Endodermal cell (in vitro differentiated cells): ENCODE data around the gene FBXW11. TPM values are rescaled to one million over a fixed set of nuclear protein-coding genes. Genes with fewer than 3 reads are reported as not detected.

Source experiments
- DNase-seq: peaks from one replicate; pipeline ENCODE4 v3.0.0-alpha.2; 2017
- H3K27ac ChIP-seq: 2 replicates; pipeline ENCODE4 v1.5.1; 2013; ENCODE audit warnings: mild to moderate bottlenecking, low read depth, low read length, moderate library complexity
- H3K27me3 ChIP-seq: 2 replicates; pipeline ENCODE4 v1.6.1; 2013; ENCODE audit warnings: mild to moderate bottlenecking, low read length, moderate library complexity; ENCODE audit not compliant: insufficient read depth, control insufficient read depth, poor library complexity, severe bottlenecking
- H3K36me3 ChIP-seq: 2 replicates; pipeline ENCODE4 v1.7.0; 2013; ENCODE audit warnings: mild to moderate bottlenecking, low read length, moderate library complexity; ENCODE audit not compliant: control insufficient read depth, insufficient read depth
- H3K4me1 ChIP-seq: one replicate; pipeline ENCODE4 v1.7.0; 2013; ENCODE audit warnings: low read length; ENCODE audit not compliant: control insufficient read depth, insufficient read depth
- H3K4me3 ChIP-seq: 2 replicates; pipeline ENCODE4 v1.5.1; 2013; ENCODE audit warnings: mild to moderate bottlenecking, low read length, moderate library complexity
- H3K9ac ChIP-seq: 2 replicates; pipeline ENCODE4 v1.6.1; 2013; ENCODE audit warnings: mild to moderate bottlenecking, low read length, moderate library complexity; ENCODE audit not compliant: poor library complexity, severe bottlenecking; ENCODE audit errors: extremely low read depth
- H3K9me3 ChIP-seq: 2 replicates; pipeline ENCODE4 v1.6.1; 2013; ENCODE audit warnings: mild to moderate bottlenecking, low read length, moderate library complexity; ENCODE audit not compliant: control insufficient read depth
- H3K27ac Mint-ChIP-seq: 2 replicates; pipeline ENCODE4 v1.8.0; 2020; ENCODE audit warnings: mixed read lengths
- H3K27me3 Mint-ChIP-seq: 2 replicates; pipeline ENCODE4 v1.8.0; 2021; ENCODE audit warnings: mild to moderate bottlenecking, mixed read lengths; ENCODE audit not compliant: insufficient read depth
- H3K36me3 Mint-ChIP-seq: 2 replicates; pipeline ENCODE4 v1.8.0; 2020; ENCODE audit warnings: low read depth, mixed read lengths
- H3K4me1 Mint-ChIP-seq: 2 replicates; pipeline ENCODE4 v1.8.0; 2020; ENCODE audit warnings: mixed read lengths
- H3K4me3 Mint-ChIP-seq: 2 replicates; pipeline ENCODE4 v1.8.0; 2020; ENCODE audit warnings: mild to moderate bottlenecking, moderate library complexity, mixed read lengths
- H3K9me3 Mint-ChIP-seq: 2 replicates; pipeline ENCODE4 v1.8.0; 2020; ENCODE audit warnings: mild to moderate bottlenecking, mixed read lengths
- CTCF ChIP-seq: fragments of 200-600 bp; sonication (generic); conservative IDR thresholded peaks from 2 replicates; pipeline ENCODE4 v1.5.0; 2021; ENCODE audit warnings: antibody characterized with exemption, mild to moderate bottlenecking
- WGBS, 2 experiments: methylation state at CpG; one replicate each; pipeline versions ENCODE4 v1.1.5 to v1.1.7; 2013; ENCODE audit warnings: missing lambda C conversion rate in 2 of 2, mixed read lengths in 1 of 2; ENCODE audit not compliant: insufficient coverage in 1 of 2, insufficient read length in 1 of 2; 5-methylcytosine and 5-hydroxymethylcytosine counted together
- total RNA-seq, 2 donors: library from RNA; stranded (reverse); fragmentation: NEBNext Ultra II Directional in 1 of 2; extraction: Animal tissue kit (Norgen Biotek cat#: 25700) in 1 of 2; gene quantifications; 2 replicates in 1 of 2; 3 replicates in 1 of 2; pipeline ENCODE4 v1.2.1, GENCODE V29; 2021

FBXW11 gene
- total RNA-seq, 2 donors from 2014 or later, result 42.2 to 49.4 TPM

- Mint-ChIP-seq H3K36me3 (peaks cover 46% of the 10 kb centered on the region), H3K4me1 (peaks cover 37% of the 10 kb centered on the region), H3K27me3 (no peaks in the 10 kb centered on the region), H3K4me3 (no peak overlapping the region), H3K9me3 (no peaks in the 10 kb centered on the region), H3K27ac (no peak overlapping the region)
- Histone ChIP-seq H3K36me3 (peaks cover 56% of the 10 kb centered on the region), H3K9ac (no peak overlapping the region), H3K27me3 (no peaks in the 10 kb centered on the region), H3K27ac (no peak overlapping the region), H3K4me3 (no peak overlapping the region), H3K4me1 (peaks cover 16% of the 10 kb centered on the region), H3K9me3 (no peaks in the 10 kb centered on the region)
- 69 to 80% methylated on average over 1 of the region's 1 CpG for WGBS, 2 experiments
- DNase-seq, result no peak
- TF ChIP-seq CTCF, result no peak
Measured at GRCh38 chr5:171871711-171872110, 134.7 kb downstream of the FBXW11 start.

- Histone ChIP-seq H3K4me3 (peak overlapping the region; percentile 47), H3K36me3 (peaks cover 46% of the 10 kb centered on the region), H3K27ac (no peak overlapping the region), H3K9me3 (no peaks in the 10 kb centered on the region), H3K9ac (no peak overlapping the region), H3K4me1 (peaks cover 16% of the 10 kb centered on the region), H3K27me3 (no peaks in the 10 kb centered on the region)
- Mint-ChIP-seq H3K27me3 (no peaks in the 10 kb centered on the region), H3K4me1 (peaks cover 37% of the 10 kb centered on the region), H3K27ac (peak overlapping the region; percentile 81), H3K9me3 (no peaks in the 10 kb centered on the region), H3K4me3 (no peak overlapping the region), H3K36me3 (peaks cover 32% of the 10 kb centered on the region)
- WGBS, 2 experiments, result 79% methylated on average over 1 of the region's 1 CpG; no CpG with 5 or more reads in 1 of the 2 experiments
- no peak for DNase-seq
- TF ChIP-seq CTCF, result no peak
Measured at GRCh38 chr5:171869956-171870355, 136.5 kb downstream of the FBXW11 start.

- peaks cover 33% of the 10 kb centered on the region for H3K36me3 Mint-ChIP-seq
- Histone ChIP-seq H3K4me3 (no peak overlapping the region), H3K27me3 (no peaks in the 10 kb centered on the region), H3K27ac (no peak overlapping the region), H3K9ac (no peak overlapping the region), H3K36me3 (peaks cover 52% of the 10 kb centered on the region), H3K4me1 (peaks cover 16% of the 10 kb centered on the region), H3K9me3 (no peaks in the 10 kb centered on the region)
- H3K27ac Mint-ChIP-seq, result no peak overlapping the region
- H3K4me3 Mint-ChIP-seq, result no peak overlapping the region
- 98% methylated on average over 2 of the region's 2 CpGs; no CpG with 5 or more reads in 1 of the 2 experiments for WGBS, 2 experiments
- no peaks in the 10 kb centered on the region for H3K9me3 Mint-ChIP-seq
- TF ChIP-seq CTCF, result no peak
- H3K4me1 Mint-ChIP-seq, result peaks cover 35% of the 10 kb centered on the region
- H3K27me3 Mint-ChIP-seq, result no peaks in the 10 kb centered on the region
- no peak for DNase-seq
Measured at GRCh38 chr5:171868236-171868635, 138.2 kb downstream of the FBXW11 start.
